ENCODE measurements around the gene KLHL34. TPM values are rescaled to one million over a fixed set of nuclear protein-coding genes. Genes with fewer than 3 reads are reported as not detected.

The KLHL34 gene
- total RNA-seq, 1 donor from 2014 or later = not detected

- no peaks in the 10 kb centered on the region for H3K36me3 Mint-ChIP-seq (ENCODE audit: low read depth, unreplicated experiment)
- Histone ChIP-seq H3K36me3 (ENCODE audit: insufficient read depth, low read length) (no peaks in the 10 kb centered on the region), H3K9ac (ENCODE audit: low read length) (no peak overlapping the region), H3K27ac (ENCODE audit: low read depth, low read length) (no peak overlapping the region), H2AFZ (ENCODE audit: low read depth, low read length) (no peak overlapping the region), H3K4me1 (ENCODE audit: insufficient read depth, low read length) (no peaks in the 10 kb centered on the region), H3K4me2 (ENCODE audit: low read length) (no peak overlapping the region), H3K27me3 (ENCODE audit: insufficient read depth, low read length) (no peaks in the 10 kb centered on the region), H3K79me2 (ENCODE audit: insufficient read depth, low read length) (no peaks in the 10 kb centered on the region), H4K20me1 (ENCODE audit: insufficient read depth, low read length) (no peaks in the 10 kb centered on the region), H3K9me3 (ENCODE audit: insufficient read depth, low read depth, low read length) (no peaks in the 10 kb centered on the region), H3K4me3 (ENCODE audit: insufficient read depth, low read depth, low read length) (no peak overlapping the region)
- H3K4me1 Mint-ChIP-seq (ENCODE audit: low read depth, unreplicated experiment) = no peaks in the 10 kb centered on the region
- no peak overlapping the region for H3K4me3 Mint-ChIP-seq (ENCODE audit: unreplicated experiment)
- no peak for TF ChIP-seq EZH2 (IDR thresholded peaks at IDR 0.05; ENCODE audit: insufficient read depth, low read length)
- no peak for TF ChIP-seq CTCF (IDR thresholded peaks at IDR 0.05; ENCODE audit: insufficient read depth, low read depth, low read length)
- FAIRE-seq (peak; percentile 13), DNase-seq (ENCODE audit: low read depth) (no peak)
- no peak overlapping the region for H3K27ac Mint-ChIP-seq (ENCODE audit: unreplicated experiment)
- no peaks in the 10 kb centered on the region for H3K9me3 Mint-ChIP-seq (ENCODE audit: unreplicated experiment)
- no peaks in the 10 kb centered on the region for H3K27me3 Mint-ChIP-seq (ENCODE audit: low read depth, unreplicated experiment)
Measured at GRCh38 chrX:21674430-21675186, 16.5 kb upstream of the KLHL34 start.

GRCh38 chrX:21666679-21667078, 8.5 kb upstream of the KLHL34 start:
- Histone ChIP-seq H3K27me3 (ENCODE audit: insufficient read depth, low read length) (no peaks in the 10 kb centered on the region), H3K4me1 (ENCODE audit: insufficient read depth, low read length) (no peaks in the 10 kb centered on the region), H3K79me2 (ENCODE audit: insufficient read depth, low read length) (no peaks in the 10 kb centered on the region), H4K20me1 (ENCODE audit: insufficient read depth, low read length) (no peaks in the 10 kb centered on the region), H3K4me3 (ENCODE audit: insufficient read depth, low read depth, low read length) (no peak overlapping the region), H3K9me3 (ENCODE audit: insufficient read depth, low read depth, low read length) (no peaks in the 10 kb centered on the region), H2AFZ (ENCODE audit: low read depth, low read length) (no peak overlapping the region), H3K4me2 (ENCODE audit: low read length) (no peak overlapping the region), H3K27ac (ENCODE audit: low read depth, low read length) (no peak overlapping the region), H3K9ac (ENCODE audit: low read length) (no peak overlapping the region), H3K36me3 (ENCODE audit: insufficient read depth, low read length) (no peaks in the 10 kb centered on the region)
- H3K4me1 Mint-ChIP-seq (ENCODE audit: low read depth, unreplicated experiment) = peaks cover 4% of the 10 kb centered on the region
- TF ChIP-seq CTCF (IDR thresholded peaks at IDR 0.05; ENCODE audit: insufficient read depth, low read depth, low read length) (no peak), EZH2 (IDR thresholded peaks at IDR 0.05; ENCODE audit: insufficient read depth, low read length) (no peak)
- H3K36me3 Mint-ChIP-seq (ENCODE audit: low read depth, unreplicated experiment) = no peaks in the 10 kb centered on the region
- peak; percentile 69 for FAIRE-seq
- H3K4me3 Mint-ChIP-seq (ENCODE audit: unreplicated experiment) = no peak overlapping the region
- no peaks in the 10 kb centered on the region for H3K27me3 Mint-ChIP-seq (ENCODE audit: low read depth, unreplicated experiment)
- no peaks in the 10 kb centered on the region for H3K9me3 Mint-ChIP-seq (ENCODE audit: unreplicated experiment)
- peak; percentile 30 for DNase-seq (ENCODE audit: low read depth)
- H3K27ac Mint-ChIP-seq (ENCODE audit: unreplicated experiment) = no peak overlapping the region

- no peaks in the 10 kb centered on the region for H3K79me2 ChIP-seq (ENCODE audit: insufficient read depth, low read length)
- no peaks in the 10 kb centered on the region for H3K36me3 ChIP-seq (ENCODE audit: insufficient read depth, low read length)
- no peaks in the 10 kb centered on the region for H3K4me1 ChIP-seq (ENCODE audit: insufficient read depth, low read length)
- H3K4me3 Mint-ChIP-seq (ENCODE audit: unreplicated experiment) = no peak overlapping the region
- no peak overlapping the region for H2AFZ ChIP-seq (ENCODE audit: low read depth, low read length)
- no peaks in the 10 kb centered on the region for H3K9me3 Mint-ChIP-seq (ENCODE audit: unreplicated experiment)
- H3K4me2 ChIP-seq (ENCODE audit: low read length) = no peak overlapping the region
- no peaks in the 10 kb centered on the region for H3K27me3 ChIP-seq (ENCODE audit: insufficient read depth, low read length)
- H3K36me3 Mint-ChIP-seq (ENCODE audit: low read depth, unreplicated experiment) = no peaks in the 10 kb centered on the region
- H3K27ac Mint-ChIP-seq (ENCODE audit: unreplicated experiment) = no peak overlapping the region
- no peaks in the 10 kb centered on the region for H3K9me3 ChIP-seq (ENCODE audit: insufficient read depth, low read depth, low read length)
- no peak for TF ChIP-seq EZH2 (IDR thresholded peaks at IDR 0.05; ENCODE audit: insufficient read depth, low read length)
- H3K9ac ChIP-seq (ENCODE audit: low read length) = no peak overlapping the region
- H4K20me1 ChIP-seq (ENCODE audit: insufficient read depth, low read length) = no peaks in the 10 kb centered on the region
- peak; percentile 23 for FAIRE-seq
- no peak overlapping the region for H3K4me3 ChIP-seq (ENCODE audit: insufficient read depth, low read depth, low read length)
- no peak overlapping the region for H3K27ac ChIP-seq (ENCODE audit: low read depth, low read length)
- no peaks in the 10 kb centered on the region for H3K27me3 Mint-ChIP-seq (ENCODE audit: low read depth, unreplicated experiment)
- no peak for DNase-seq (ENCODE audit: low read depth)
- H3K4me1 Mint-ChIP-seq (ENCODE audit: low read depth, unreplicated experiment) = peaks cover 4% of the 10 kb centered on the region
Measured at GRCh38 chrX:21666252-21666651, 8.1 kb upstream of the KLHL34 start.
